ENCODE measurements around the gene MMP1. TPM values are rescaled to one million over a fixed set of nuclear protein-coding genes. Genes with fewer than 3 reads are reported as not detected.

The MMP1 gene
- total and polyA plus RNA-seq, 4 donors = 0.06 to 0.09 TPM; not detected in 2

- TF ChIP-seq TAF1 (conservative IDR thresholded peaks at IDR 0.05) (no peak), CTCF (IDR thresholded peaks at IDR 0.05; ENCODE audit: low read depth, low read length, missing input control) (no peak), RXRA (IDR thresholded peaks at IDR 0.05) (no peak)
- WGBS = 67% methylated on average over 6 of the region's 6 CpGs
- no peak overlapping the region for H3K4me3 ChIP-seq (ENCODE audit: low read depth in 1 of 3, low read length in 3 of 3)
- no peak for DNase-seq (ENCODE audit: low spot score)
- peaks cover 0 to 6% (median 0%) of the 10 kb centered on the region in 4 donors for H3K27me3 ChIP-seq (ENCODE audit: control insufficient read depth in 4 of 4, insufficient read depth in 4 of 4, low read length in 3 of 4)
- H3K9ac ChIP-seq (ENCODE audit: low read depth in 1 of 2, low read length in 2 of 2) = no peak overlapping the region
- no peaks in the 10 kb centered on the region for H3K9me3 ChIP-seq (ENCODE audit: control insufficient read depth in 4 of 4, low read length in 3 of 4)
- no peaks in the 10 kb centered on the region for H3K36me3 ChIP-seq (ENCODE audit: control insufficient read depth in 4 of 4, insufficient read depth in 3 of 4, low read depth in 1 of 4, low read length in 3 of 4)
- H3K4me1 ChIP-seq (ENCODE audit: control insufficient read depth in 4 of 4, insufficient read depth in 4 of 4, low read length in 3 of 4) = no peaks in the 10 kb centered on the region
- no peak overlapping the region for H3K27ac ChIP-seq (ENCODE audit: low read depth in 1 of 2, low read length in 2 of 2)
Measured at GRCh38 chr11:102829316-102830000, 31.5 kb upstream of the MMP1 start.

- Histone ChIP-seq H3K4me1 (ENCODE audit: control insufficient read depth in 4 of 4, insufficient read depth in 4 of 4, low read length in 3 of 4) (no peaks in the 10 kb centered on the region), H3K4me3 (ENCODE audit: low read depth in 1 of 3, low read length in 3 of 3) (no peak overlapping the region), H3K36me3 (ENCODE audit: control insufficient read depth in 4 of 4, insufficient read depth in 3 of 4, low read depth in 1 of 4, low read length in 3 of 4) (no peaks in the 10 kb centered on the region), H3K9me3 (ENCODE audit: control insufficient read depth in 4 of 4, low read length in 3 of 4) (no peaks in the 10 kb centered on the region), H3K9ac (ENCODE audit: low read depth in 1 of 2, low read length in 2 of 2) (no peak overlapping the region), H3K27ac (ENCODE audit: low read depth in 1 of 2, low read length in 2 of 2) (no peak overlapping the region), H3K27me3 (ENCODE audit: control insufficient read depth in 4 of 4, insufficient read depth in 4 of 4, low read length in 3 of 4) (peaks cover 0 to 3% (median 0%) of the 10 kb centered on the region in 4 donors)
- no peak for DNase-seq (ENCODE audit: low spot score)
- TF ChIP-seq TAF1 (conservative IDR thresholded peaks at IDR 0.05) (no peak), HNF4G (IDR thresholded peaks at IDR 0.05) (no peak), NR2F2 (IDR thresholded peaks at IDR 0.05) (no peak), EGR1 (IDR thresholded peaks at IDR 0.05; ENCODE audit: low read depth in 2 of 2) (no peak), JUND (IDR thresholded peaks at IDR 0.05) (no peak), FOXA2 (IDR thresholded peaks at IDR 0.05) (no peak), CTCF (IDR thresholded peaks at IDR 0.05; ENCODE audit: low read depth, low read length, missing input control) (no peak), RXRA (IDR thresholded peaks at IDR 0.05) (no peak), SP1 (IDR thresholded peaks at IDR 0.05) (no peak), REST (IDR thresholded peaks at IDR 0.05) (no peak), YY1 (IDR thresholded peaks at IDR 0.05) (no peak), FOXA1 (IDR thresholded peaks at IDR 0.05) (no peak)
- 91% methylated on average over 1 of the region's 1 CpG for WGBS
Measured at GRCh38 chr11:102824556-102824955, 26.6 kb upstream of the MMP1 start.
